Measurements from ENCODE around the gene RELCH.

RELCH gene

DNA sequence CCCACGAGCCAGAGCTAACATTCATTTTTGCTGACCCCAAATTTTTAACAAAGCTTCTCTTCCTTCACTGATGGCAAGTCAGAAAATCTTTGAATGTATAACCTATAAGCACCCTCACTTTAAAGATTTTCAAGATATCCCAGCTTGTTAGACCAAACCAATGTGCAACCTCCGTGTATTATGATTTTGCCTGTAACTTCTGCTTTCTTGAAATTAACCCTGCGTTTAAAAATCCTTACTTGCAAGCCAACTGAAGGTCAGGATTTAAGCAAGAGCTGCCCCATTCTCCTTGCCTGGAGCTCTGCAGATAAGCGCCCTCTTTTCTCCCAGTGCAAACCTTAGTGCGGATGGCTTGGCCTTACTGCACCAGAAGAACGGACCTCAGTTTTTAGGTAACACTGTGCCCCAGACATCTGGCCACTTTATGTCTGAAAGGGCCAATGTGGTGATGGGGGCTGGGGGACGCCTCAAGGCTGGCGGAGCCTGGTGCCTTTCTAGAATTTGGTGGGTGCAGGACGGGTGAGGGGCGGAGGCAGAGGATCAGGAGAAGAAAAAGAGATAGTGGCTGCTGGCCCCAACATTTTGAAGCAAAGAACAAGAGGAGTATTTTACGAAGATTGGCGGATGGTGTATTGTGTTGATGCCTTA lies 137.2 kb downstream of the RELCH start:
- no peak for DNase-seq

DNA sequence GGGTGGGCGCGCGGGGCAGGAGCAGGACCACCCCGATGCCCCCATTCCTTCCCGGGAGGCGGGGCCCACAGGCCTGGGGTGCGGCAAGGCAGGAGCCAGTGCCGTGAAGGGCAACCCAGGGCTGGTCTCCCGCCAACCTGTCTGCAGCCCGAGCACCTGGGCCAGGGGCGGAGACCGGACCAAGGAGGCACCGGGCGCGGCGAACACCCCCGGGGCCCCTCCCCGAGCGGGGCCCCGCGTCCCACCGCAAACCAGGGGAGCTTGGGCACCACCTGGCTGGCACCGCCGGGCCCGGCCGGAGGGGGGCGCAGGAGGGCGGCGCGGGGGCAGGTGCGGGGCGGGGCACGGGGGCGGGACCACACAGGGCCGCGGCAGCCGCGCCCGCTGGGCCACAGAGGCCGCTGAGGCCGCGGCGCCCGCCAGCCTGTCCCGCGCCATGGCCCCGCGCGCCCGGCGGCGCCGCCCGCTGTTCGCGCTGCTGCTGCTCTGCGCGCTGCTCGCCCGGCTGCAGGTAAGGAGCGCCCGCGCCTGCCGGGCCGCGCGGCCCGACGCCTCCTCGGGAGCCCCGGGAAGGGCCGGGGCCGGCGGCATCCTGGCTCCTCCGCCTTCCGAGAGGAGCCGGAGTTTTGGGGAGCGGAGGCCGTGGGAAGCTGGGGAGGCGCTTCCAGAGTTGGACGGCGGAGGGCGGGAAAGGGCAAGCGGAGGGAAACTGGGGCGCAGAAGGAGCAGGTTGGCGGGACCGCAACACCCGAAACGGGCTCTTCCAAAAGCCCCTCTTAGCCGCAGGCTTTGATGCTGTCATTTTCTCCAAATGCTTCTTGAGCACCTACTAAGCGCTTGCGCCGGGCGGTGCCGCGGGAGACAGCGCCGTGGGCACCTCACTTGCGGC lies 138.1 kb downstream of the RELCH start, which contains the start of gene TNFRSF11A:
Gene TNFRSF11A, plus strand, starts transcription at position 394 of the 889 bp plus-strand sequence. Its CDS starts 43 bp downstream, at position 437.
- no peak for DNase-seq

DNA sequence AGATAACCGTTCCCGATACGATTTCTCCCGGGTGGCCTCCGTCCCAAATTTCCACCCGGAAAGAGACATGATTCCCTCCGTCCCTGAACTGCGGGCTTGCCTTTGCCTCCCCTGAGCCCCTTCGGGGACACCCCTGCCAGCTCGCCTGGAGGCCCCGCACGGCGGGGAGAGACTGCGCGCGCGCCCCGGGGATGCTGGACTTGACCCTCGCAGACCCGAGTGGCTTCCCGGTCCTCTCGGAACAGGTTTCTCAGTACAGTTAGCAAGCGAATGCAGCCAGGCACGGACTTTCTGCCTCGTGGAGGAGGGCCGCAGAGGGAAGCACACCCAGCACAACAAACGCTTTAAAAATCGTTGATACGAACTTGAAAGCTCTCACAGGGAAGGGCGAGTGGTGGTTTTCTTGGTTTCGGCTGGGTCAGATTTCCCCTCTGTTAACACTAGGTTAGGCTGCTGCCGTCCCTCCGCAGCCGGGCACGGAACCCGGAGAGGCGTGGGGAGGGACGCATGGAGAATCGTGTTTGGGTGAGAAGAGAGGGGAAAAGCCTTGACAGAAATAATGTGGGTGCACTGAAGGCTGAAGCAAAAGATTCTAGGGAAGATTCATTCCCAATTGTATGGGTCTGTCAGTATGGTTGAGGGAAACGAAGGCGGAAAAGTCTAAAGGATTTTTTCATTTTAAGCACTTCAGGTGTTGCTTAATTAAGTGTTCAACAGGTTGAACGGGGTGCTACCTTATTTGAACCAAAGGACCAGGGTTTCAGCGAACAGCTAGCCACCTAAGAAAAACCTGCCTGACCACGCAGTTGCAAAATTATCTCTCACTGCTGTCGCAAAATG lies 139.0 kb downstream of the RELCH start:
- no peak for DNase-seq

DNA sequence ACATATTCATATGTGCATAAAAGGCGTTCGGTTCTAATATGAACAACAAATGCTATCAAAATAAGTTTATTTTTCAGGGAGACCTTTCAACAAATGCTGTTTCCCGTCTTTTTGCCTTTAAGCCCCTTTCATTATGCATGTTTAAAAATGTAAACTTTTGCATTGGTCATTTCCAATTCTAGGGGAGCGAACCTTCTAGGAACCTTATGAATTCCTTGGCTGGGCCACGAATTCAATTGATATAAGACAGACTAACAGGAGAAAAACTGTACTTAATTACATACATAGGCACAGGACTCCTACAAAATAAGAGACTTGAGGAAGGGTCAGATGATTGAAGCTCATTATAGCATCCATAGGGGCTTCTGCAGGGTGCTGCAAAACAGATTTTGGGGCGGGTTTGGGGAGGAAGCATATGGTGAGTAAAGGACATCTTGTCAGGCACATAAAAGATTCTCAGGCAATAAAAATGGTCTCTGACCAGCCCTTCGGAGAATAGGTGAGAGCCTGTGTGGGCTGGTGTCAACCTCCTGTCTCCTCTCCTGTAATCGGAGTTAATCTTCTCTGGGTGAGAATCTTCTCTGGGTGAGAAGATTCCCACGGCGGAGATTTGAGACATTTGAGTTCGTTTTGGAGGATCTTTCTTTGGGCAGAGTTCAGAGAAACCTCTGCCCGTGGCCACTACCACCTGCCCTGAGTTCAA lies 139.7 kb downstream of the RELCH start:
- DNase-seq = no peak

DNA sequence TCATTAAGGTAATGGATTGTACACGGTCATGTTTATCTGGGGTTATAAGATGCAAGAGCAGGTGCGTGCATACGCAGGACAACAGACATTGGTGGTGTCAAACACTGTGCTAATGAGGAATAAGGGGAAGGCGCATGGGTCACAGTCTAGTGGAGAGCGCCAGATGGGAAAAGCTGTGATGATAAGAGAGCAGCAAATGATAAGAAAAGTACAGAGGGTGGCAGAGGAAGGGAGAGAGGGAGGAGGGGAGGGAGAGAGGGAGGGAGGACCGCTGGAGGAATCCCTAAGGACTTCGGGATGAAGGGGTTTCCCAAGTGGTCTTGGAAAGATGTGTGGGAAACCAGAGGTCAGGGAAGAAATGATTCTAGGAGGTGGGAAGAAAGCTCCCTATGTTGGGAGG lies 140.9 kb downstream of the RELCH start:
- no peak for DNase-seq

DNA sequence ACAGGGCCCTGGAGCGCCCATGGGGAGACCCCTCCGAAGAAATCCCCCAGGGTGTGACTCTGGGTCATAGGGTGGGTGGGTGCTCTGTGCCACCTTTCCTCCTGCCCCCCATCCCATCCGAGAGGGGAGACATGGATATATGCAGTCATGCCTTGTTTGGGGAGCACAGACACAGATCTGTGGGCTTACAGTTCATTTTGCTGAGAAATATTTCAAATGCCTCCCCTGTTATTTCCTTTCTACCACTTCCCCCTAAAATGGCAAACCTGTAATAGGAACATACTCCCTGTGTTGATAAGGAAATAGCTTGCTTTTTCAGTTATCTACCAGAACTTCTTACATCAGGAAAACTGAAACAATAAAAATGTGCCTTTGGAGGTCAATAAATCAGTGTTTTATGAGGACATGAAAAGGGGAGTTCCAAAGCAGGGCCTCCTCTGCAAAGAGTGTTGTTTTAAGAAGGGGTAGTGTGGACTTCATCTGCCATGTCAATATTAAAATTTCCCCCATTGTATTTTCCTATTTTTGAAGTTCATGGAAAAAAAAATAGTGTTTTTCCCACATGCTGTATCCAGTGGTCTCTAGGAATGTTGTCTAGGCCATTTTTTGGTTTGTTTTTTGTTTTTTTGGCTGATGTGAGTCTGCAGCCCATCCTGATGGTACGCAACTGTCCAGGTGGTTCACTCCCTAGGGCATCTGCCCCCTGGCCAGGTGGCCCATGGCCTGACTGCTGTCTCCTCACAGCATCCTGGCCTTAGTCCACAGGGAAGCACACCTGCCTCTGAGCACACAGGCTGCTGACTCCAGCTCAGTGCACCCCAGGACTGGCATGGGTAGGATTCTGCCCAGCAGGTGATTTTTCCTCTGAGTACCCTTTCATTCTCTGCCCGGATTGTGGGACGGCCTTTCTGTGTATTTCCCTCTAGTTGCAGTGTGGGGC lies 141.8 kb downstream of the RELCH start:
- DNase-seq = no peak

DNA sequence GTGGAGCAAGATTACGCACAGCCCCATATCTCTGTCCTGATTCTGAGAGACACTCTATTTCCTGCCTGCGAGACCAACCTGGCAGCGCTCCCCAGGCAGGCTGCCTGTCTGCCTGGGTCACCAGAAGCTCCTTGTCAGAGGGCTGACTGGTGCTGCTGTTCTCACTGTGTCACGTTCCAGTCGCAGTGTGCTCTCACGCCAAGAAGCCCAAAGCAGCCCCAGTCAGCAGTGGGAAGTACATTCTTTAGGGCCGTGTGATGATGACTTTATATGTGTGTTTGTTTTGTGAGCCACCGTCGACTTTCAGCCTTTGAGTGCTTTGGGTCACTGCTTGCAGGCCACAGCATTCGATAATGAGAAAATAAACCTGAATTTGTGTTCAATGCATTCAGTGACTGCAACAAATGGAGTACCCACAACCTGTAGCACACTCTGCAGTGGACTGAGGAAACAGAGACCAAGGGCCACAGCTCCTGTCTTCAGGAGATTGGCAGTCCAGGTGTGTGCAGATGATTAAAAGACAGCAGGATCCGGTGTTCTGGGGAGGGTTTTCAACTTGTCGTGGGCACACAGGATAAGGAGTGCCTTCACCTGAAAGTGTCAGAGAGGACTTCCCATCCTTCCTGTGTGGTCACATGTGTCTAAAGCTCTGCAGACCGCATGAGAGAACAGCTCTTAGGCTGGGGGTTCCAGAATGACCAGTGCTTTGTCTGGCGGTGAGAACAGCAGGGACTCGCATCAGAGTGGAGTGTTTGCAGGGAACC lies 142.8 kb downstream of the RELCH start:
- DNase-seq = no peak

DNA sequence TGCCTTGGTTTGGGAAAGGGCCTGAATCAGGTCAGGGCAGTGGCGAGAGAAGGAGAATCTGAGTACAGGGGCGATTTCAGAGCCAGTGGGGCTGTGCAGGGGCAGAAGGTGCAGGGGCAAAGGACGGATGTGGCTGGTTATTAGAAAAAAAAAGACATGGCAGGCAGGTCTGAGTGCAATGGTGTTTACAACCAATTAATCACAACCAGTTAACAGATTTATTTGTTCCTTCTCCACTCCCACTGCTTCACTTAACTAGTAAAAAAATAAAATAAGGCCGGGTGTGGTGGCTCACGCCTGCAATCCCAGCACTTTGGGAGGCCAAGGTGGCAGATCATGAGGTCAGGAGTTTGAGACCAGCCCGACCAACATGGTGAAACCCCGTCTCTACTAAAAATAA lies 143.6 kb downstream of the RELCH start:
- no peak for DNase-seq

DNA sequence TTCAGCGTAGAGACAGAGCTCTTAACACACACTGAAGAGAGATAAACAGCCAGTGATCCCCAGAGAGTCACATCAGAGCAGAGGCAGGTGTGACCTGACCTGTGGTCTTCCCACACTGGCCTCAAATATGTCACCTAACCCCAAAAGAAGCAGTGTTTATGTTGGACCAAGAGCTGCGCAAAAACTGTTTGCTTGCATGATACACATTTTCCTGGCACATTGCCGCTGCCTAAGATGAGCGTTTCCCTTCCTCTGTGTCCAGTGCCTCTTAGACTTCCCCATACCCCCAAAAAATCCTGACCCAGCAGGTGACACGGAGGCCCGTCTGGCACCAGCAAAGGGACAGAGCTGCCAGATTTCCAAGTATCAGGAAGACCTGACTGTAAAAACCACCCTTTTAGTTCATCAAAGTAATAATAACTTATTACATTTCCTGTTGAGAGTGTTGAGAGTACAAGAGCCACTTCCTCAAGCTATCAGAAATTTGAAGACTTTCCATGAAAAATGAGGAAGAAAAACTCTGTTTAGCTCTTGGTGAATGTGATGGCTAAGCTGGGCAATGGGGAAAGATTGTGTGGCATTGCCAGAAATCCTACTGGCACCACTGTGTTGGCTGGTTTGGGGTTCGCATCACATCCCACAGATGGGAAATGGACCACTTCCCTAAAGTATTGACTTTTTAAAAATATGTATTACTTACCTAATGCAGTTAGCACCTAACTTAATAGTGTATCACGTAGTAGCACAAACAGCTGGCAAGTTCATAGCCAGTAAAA lies 144.7 kb downstream of the RELCH start:
- DNase-seq = no peak

DNA sequence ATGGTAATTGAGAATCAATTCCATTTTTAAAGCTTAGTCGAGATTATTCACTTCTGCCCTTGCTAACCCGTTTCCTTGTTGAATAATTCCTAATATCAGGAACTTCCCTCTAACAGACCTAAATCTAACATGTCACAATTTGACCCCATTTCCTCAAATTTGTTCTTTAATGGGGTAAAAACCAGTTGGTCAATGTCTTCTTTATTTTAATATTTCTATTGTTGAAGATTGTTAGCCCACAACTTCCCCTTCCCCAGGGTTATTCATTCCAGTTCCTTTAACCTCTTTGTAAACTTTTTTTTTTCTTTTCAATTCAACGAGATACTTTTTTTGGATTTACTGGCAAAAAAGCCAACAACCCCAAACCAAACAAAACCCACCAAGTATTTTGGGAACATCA lies 145.4 kb downstream of the RELCH start:
- DNase-seq = no peak

DNA sequence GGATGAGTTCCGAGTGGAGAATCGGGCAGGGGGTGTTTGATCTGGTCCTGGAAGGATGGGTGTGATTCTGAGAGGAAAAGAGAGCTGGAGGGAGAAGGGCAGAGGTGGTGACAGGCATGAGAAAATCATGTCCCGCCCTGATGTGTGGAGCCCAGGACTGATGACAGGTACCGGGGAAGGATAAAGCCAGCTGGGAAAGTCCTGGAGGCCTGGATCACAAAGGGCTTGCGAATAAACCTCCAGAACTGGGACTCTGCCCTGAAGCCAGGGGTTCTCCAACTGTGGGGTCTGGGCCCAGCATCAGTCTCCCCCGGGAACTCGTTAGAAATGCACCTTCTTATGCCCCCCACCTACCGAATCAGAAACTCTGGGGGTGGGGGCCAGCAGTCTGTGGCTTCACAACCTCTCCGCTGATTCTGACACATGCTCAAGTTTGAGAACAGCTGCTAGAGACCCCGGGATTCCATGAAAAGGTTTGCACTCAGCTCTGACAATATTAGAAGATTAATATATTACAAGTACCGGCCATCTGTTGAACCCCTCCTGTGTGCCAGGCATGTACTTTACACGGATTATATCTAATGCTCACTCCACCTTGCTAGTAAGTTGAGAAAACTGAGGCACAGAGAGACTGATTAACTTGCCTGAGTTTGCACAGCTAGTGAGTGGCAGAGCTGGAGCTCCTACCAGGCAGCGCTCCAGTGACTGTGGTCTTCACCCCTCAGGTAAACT lies 146.1 kb downstream of the RELCH start:
- no peak for DNase-seq

DNA sequence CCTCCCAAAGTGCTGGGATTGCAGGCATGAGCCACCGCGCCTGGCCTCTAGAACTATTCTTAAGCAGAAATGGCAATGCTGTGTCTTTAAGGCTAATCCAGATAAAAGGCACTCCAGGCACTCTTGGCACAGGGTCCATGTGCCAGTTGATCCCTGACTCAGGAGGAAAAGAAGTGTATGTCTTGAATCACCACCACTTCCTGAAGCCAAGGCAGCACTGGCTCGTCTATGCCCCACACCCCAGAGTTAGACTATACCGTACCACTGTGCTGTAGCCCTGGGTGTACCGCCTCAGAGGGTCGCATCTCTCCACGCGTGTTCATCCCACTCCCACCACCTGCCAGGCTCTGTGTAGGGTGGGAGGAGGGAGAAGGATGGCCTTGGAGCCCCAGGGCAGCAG lies 147.1 kb downstream of the RELCH start:
- DNase-seq = no peak

DNA sequence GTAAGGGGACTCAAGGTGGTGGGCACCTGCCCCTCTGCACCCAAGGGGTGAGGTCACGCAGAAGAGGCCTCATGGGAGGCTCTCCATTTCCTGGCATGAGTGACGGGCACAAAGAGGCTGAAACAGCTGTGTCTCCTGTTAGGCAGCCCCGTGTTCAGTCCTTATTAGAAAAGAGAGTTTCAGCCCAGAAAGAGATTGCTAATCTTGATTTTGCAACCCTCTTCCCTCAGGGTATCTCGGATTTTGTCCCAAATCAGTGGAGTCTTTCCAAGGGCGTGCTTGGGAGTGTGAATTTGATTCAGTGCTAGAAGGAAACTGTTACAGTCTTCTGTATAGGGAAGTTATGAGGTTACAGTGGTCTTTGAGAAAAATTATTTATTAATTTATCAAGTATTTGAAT lies 148.4 kb downstream of the RELCH start:
- no peak for DNase-seq

DNA sequence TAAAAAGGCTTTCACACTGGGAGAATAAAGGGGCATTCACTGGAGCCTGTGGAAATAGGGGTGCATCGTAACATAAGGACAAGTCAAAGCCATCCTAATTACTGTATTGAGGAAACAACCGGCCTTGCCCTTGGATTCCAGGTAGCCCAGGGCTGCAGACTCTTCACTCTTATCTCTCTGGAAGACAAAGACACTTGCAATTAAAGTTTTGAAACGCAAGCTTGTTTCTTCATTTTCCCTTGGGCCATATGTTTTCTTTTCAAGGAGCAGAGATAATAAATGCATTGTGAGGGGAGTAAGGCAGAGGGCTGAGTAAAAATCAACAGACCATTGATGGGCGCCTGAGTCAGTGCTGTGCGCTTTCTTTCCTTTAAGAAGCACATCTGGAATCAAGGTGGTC lies 149.6 kb downstream of the RELCH start:
- DNase-seq = no peak

DNA sequence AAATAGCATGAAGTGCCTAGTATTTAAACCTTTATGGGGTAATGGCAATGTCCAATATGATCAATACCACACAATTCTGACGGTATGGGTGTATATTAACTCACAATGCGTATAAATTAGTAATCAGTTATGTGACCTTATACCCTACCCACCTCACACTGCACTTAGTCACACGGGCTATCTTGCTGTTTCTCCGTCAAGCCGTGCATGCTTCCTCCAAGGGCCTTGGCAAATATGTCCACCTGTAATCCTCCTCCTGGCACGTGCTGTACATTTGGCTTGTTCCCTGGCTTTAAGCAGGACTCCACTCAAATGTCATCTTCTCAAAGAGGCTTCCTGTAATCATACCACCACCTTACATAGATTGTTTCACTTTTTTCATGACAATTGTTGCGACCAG lies 150.3 kb downstream of the RELCH start:
- no peak for DNase-seq

DNA sequence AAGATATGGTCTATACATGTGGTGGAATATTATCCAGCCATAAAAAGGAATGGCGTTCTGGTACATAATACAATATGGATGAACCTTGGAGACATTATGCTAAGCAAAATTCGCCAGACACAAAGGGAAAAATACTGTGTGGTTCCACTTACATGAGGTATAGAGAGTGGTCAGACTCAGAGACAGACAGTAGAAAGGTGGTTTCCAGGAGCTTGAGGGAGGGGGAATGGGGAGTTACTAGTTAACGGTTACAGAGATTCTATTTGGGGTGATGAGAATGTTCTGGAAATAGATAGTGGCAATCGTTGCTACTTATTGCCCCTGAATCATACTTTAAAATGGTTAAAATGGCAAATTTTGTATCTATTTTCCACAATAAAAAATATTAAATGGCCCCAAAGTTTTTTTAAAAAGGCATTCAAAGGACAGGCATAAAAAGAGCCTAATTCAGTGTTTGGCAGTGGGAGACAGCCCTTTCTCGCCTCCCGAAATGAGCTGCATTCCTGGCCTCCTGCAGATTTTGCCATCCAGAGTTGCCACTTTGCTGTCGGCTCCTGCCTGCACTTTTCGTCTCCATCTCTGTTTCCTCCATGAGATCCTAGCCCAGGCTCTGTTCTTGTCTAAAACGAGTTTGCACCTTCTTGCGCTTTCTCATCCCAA lies 151.5 kb downstream of the RELCH start:
- DNase-seq = no peak

DNA sequence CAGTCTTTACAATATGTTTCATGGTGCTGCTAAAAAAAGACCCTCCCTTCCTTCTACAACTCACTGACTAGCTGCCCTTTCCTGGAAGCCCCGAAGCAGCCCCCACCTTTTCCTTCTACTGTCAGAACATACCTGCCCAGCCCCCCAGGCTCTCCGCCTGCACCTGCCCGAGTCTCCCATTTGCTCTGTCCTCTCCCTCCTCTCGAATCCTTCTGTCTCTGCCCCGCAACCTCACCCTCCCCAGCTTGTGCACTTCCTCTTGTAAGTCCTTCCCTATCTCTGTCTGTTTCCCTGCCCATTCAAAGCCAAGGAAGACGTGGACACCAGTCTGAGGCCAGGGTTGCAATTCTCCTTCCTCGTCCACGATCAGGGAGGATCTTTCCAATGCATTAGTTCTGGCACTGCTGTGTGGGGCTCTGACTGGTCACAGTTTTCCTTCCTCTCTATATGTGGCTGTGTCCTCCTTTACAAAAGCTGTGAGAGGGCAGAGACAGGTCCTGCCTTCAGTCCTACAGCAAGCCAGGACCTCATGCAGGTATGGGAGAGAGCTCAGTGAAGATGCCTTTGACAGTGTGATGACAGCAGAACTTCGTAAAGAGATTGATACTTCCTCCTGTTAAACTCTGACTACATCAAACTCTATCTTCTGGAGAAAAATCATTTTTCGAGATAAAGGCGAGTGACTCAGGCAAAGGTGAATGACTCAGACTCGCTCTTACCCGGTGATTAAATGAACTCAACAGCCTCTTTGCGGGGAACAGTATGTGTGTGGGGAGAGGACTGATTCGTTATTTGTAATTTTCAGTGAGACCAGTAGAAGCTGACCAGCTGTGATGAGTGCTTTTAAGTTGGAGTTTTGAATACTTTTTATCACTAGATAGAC lies 152.3 kb downstream of the RELCH start:
- no peak for DNase-seq

DNA sequence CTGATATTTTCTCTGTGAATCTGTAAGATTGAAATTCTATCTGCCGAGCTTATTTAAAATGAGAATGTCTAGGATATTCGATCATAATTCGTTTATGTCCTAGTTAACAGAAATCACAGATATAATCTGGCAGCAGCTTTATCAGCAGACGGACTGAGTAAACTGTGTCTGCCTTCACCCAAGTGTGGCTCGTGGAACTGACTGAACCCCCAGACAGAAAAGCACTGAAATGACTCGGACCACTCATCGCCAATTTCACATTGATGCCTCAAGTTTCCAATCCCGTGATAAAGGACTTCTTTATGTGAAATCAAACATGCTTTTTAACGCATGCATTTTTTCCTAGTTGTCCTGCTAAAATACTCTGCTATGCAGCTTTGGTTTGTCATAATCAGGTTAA lies 153.9 kb downstream of the RELCH start:
- DNase-seq = no peak

Data from DMS 273 treated with DMSO at 0.1 percent for 48 hours (cell line).